ENCODE results near the gene TMEM235.

TMEM235 gene

DNA sequence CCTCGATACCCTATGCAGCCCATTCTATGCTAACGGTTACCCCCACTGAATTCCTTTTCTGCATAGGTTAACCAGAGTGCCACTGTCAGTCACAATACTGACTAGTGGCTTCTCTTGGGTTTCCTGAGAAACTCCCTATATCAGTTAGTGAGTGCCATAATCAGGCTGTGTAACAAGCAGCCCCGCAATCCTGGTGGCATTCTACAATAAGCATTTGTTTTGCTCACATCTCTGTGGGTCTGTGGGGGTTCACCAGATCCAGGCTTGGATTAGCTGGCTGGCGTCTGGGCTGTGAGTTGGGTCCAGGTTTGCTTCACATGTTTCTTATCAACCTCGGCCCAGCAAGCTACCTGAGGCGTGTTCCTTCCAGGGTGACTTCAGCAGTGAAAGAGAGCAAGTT lies 42.4 kb downstream of the TMEM235 start:
- no peak for DNase-seq

DNA sequence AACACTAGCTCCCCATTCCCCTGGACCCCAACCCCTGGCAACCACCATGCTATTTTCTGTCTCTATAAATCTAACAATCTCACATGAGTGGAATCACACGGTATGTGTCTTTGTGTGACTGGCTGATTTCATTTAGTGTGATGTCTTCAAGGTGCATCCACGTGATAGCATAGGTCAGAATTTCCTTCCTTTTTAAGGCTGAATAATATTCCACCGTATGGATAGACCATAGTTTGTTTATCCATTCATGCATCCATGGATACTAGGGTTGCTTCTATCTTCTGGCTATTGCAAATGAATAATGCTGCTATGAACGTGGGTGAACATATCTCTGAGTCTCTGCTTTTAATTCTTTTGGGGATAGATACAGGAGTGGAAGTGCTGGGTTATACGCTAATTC lies 43.9 kb downstream of the TMEM235 start:
- DNase-seq = no peak

DNA sequence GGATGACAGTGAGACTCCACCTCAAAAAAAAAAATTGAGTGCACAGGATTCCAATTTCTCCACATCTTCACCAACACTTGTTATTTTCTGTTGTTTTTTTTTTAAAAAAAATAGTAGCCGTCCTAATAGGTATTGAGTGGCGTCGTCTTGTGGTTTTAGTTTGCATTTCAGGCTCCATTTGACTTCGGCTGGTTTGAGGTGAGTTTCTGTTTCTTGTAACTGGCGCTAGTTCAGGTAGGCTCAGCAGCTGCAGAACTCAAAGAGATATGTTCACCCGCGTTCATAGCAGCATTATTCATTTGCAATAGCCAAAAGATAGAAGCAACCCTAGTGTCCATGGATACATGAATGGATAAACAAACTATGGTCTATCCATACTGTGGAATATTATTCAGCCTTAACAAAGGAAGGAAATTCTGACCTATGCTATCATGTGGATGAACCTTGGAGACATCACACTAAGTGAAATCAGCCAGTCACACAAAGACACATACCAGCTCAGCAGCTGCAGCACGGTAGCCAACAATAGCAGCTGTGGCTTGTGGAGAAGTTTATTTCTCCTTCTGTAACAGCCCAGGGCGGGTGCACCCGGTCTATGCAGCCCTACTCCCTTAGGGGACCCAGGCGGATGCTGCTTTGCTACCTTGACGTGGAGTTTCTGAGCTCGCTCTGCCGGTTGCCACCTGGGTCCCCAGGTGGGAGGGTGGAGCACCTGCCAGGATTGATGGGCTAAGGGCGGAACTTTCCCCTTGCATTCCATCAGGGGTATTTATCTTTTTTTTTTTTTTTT lies 44.9 kb downstream of the TMEM235 start:
- DNase-seq = no peak

DNA sequence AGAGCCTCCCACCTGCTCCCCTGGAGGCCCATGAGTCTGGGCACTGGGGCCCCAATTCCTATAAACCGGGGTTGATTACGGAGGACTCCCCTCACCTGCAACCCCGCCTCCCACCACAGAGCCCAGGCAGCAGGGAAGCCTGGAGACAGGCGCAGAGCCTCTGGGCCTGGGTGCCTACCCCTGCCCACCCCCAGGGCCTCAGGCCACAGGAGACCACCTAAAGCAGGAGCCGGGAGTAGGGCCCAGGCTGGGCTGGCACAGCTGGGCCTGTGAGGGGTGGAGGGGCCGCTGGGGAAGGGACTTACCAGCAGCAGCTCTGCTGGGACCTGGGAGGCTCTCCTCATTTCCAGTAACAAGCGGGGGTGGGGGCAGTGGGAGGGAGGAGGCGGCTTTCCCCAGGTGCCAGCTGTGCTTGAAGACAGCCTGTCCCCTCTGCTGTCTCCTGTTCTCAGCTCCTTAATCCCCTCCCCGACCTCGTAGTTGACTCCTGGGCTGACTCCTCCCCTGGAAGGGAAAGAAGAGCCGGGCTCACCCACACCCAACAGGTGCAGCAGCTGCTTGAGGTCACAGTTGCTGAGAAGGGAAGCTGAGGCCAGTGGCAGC lies 46.8 kb downstream of the TMEM235 start:
- DNase-seq = no peak

DNA sequence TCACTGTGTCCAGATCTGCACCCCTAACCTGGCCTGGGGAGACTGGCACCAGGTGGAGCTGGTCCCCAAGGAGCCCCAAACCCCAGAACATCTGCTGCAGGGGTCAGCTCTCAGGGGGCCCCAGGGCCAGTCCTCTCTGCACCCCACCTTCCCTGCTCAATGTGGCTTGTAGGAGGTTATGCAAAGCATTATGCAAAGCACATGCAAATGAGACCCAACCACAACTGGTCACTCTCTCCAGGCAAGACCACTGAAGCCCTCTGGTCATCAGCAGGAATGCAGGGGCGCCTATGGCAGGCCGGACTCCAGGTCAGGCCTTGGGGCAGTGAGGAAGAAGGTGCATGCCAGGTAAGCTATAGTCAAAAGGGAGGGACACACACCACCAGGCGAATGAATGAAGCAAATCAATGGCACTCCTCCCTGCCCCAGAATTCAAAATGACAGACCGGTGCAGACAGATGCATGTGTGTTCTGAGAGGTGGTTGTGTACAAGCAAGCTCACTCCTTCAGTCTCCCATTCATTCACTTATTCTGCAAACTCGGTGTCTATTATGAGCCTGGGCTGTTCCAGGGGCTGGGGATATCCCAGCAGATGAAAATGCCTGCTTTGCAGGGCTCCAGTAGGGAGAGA lies 48.0 kb downstream of the TMEM235 start:
- DNase-seq = no peak

DNA sequence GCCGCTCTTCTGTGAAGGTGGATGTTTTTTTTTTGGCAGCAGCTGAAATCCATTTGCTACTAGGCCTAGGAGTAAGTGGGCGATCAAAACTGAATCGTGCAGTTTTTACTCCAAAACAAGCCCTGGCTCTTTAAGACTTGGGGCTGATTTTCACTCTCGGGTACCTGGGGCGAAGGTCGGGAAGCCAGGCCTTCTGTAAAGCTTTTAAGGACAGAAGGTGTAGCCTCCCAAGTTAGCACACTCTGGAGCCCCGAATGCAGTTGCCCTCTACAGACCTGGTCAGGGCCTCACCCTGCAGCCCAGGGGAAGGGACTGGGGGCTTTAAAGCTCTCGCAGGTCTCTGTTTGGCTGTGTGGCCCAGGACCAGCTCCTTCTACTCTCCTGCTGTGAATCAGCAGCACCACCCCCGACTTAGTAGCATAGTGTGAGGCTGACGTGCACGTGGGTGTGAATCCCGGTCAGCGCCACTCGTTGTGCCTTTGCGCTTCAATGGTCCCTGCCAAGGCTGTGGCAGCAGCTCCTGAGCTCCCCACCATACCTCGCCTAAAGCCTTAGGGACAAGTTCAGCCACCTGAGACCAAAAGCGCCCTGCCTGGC lies 49.9 kb downstream of the TMEM235 start:
- no peak for DNase-seq

DNA sequence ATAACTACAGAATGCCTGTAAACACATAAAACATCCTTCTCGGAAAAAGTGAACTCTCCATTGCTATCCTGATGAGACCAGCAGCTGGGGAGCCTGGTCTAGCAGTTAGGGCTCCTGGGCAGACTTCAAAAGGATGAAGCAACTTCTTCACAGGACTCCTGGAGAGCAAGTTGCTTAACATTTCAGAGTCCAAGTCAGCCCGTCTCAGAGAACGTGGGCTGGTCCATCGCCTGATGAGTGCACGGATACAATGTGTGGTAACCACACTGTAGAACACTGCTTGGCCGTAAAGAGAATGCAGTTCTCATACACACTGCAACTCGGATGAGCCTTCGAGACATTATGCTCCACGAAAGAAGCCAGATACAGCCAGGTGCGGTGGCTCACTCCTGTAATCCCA lies 52.7 kb downstream of the TMEM235 start:
- no peak for DNase-seq

DNA sequence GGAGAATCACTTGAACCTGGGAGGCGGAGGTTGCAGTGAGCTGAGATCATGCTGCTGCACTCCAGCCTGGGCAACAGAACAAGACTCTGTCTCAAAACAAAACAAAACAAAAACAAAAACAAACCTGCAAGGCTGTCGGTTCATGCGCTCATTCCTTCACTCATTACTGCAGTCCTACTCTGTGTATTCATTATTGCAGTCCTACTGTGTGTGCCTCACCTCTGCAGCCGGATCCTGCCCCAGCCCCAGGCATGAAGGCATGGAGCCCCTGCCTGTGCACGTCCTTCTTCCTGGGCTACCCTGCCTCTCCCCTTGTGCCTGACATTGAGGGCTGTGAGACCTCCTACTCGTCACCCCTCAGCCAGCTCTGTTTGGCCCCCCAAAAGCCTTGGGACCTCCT lies 57.6 kb downstream of the TMEM235 start:
- DNase-seq = no peak

DNA sequence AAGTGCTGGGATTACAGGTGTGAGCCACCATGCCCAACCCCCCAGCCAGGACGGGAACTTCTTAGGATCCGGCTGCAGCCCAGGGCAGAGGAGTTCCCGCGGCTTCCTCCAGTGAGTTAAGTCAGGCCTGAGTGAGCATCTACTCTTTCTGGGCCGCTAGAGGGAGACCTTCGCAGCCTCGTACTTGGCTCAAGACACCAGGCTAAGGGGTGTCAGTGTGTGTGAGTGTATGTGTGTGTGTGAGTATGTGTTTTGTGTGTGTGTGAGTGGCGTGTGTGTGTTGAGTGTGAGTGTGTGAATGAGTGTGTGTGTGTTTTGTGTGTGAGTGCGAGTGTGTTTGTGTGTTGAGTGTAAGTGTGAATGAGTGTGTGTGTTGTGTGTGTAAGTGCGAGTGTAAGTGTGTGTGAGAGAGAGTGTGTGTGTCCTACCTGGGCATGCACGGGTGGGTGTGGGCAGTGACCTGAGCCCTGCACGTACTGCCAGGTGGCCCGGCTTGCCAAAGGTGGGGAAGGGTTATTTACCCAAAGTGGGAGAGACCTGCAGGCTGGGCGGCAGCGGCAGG lies 58.5 kb downstream of the TMEM235 start:
- peak; percentile 48 for DNase-seq
